ENCODE data around the gene GPR89B. TPM values are rescaled to one million over a fixed set of nuclear protein-coding genes. Genes with fewer than 3 reads are reported as not detected.
"Not testable (repeated sequence)": the region's sequence is repeated elsewhere in the genome, so short reads cannot be mapped to it uniquely, and the experiment has no call there.

GPR89B gene
- polyA plus RNA-seq, 4 donors: 15.8 to 44.0 (median 31.6) TPM

DNA sequence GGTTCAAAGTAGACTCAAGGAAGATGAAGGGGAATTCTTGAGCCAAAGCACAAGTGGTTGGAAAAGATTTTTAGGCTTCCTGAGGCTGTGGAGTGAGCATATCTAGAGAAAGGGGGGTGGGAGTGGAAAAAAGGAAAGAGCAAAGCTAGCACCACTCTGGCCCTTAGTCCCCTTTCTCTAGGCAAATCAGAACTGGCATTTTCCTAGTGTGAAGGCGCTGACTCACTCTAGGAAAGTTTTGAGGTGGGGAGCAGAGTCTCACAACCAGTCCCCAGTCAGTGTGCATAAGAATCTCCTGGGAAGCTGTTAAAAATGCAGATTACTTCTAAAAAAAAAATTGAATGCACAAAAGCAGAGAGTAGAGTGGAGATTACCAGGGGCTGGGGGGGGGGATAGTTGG is 3.4 kb upstream of the GPR89B start:
- H3K4me1 ChIP-seq (ENCODE audit: control insufficient read depth in 3 of 3, insufficient read depth in 2 of 3, low read depth in 1 of 3, low read length in 2 of 3): no peaks in the 10 kb centered on the region
- H3K9me3 ChIP-seq (ENCODE audit: control insufficient read depth in 2 of 2, insufficient read depth in 1 of 2, low read depth in 1 of 2, low read length in 1 of 2): no peaks in the 10 kb centered on the region
- WGBS, 3 donors: 80 to 100% (median 86%) methylated on average over 1 of the region's 1 CpG
- no peak overlapping the region for H3K4me3 ChIP-seq (ENCODE audit: low read depth in 1 of 3, low read length in 3 of 3)
- no peaks in the 10 kb centered on the region for H3K36me3 ChIP-seq (ENCODE audit: control insufficient read depth in 3 of 3, insufficient read depth in 2 of 3, low read depth in 1 of 3, low read length in 3 of 3)
- no peaks in the 10 kb centered on the region for H3K27me3 ChIP-seq (ENCODE audit: control insufficient read depth in 3 of 3, insufficient read depth in 3 of 3, low read length in 3 of 3)
- FAIRE-seq (no peak), DNase-seq (no peak)
- H3K27ac ChIP-seq (ENCODE audit: low read depth in 1 of 3, low read length in 2 of 3): no peak overlapping the region

DNA sequence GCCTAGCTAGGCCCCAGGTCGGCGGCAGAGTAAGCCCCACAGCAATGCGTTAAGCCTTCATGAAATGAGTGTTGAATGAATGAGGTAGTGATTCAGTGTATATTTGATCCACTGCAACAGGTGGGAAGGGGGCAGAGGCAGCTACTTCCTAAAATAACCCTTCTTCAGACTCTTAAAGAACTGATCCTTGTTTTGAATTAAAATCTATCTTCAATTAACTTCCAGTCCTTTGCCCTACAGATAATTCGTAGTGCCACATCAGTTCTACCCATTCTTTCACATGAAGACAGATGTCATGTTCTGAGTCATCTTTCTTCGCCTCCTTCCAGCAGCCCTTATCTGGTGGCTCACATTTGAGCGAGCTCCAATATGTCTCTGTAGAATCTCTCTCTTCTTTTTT is 1.0 kb upstream of the GPR89B start:
- not testable (repeated sequence) for DNase-seq; FAIRE-seq; H3K9me3 ChIP-seq (ENCODE audit: control insufficient read depth in 2 of 2, insufficient read depth in 1 of 2, low read depth in 1 of 2, low read length in 1 of 2)

DNA sequence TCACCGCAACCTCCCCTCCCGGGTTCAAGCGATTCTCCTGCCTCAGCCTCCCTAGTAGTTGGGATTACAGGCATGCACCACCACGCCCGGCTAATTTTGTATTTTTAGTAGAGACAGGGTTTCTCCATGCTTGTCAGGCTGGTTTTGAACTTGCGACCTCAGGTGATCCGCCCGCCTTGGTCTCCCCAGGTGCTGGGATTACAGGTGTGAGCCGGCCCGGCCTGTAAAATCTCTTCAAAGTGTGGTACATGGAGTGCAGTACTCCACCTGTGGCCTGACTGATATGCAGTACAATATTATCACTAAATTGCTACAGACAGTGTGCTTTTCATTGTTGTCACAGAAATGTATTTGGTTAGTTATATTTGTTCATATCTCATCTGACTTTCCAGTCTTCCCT is 531 bp upstream of the GPR89B start:
- H3K27me3 ChIP-seq (ENCODE audit: control insufficient read depth in 3 of 3, insufficient read depth in 3 of 3, low read length in 3 of 3); H3K36me3 ChIP-seq (ENCODE audit: control insufficient read depth in 3 of 3, insufficient read depth in 2 of 3, low read depth in 1 of 3, low read length in 3 of 3); FAIRE-seq; H3K27ac ChIP-seq (ENCODE audit: low read depth in 1 of 3, low read length in 2 of 3); H3K4me1 ChIP-seq (ENCODE audit: control insufficient read depth in 3 of 3, insufficient read depth in 2 of 3, low read depth in 1 of 3, low read length in 2 of 3); H3K4me3 ChIP-seq (ENCODE audit: low read depth in 1 of 3, low read length in 3 of 3); H3K9me3 ChIP-seq (ENCODE audit: control insufficient read depth in 2 of 2, insufficient read depth in 1 of 2, low read depth in 1 of 2, low read length in 1 of 2); DNase-seq: not testable (repeated sequence)
- WGBS, 3 donors: 47 to 65% methylated on average over 2 to 3 of the region's 10 CpGs; no CpG with 5 or more reads in 1 of the 3 donors

More for the DNA sequence above, 1.0 kb upstream of the GPR89B start:
- not testable (repeated sequence) for H3K27ac ChIP-seq (ENCODE audit: low read depth in 1 of 3, low read length in 2 of 3); H3K4me3 ChIP-seq (ENCODE audit: low read depth in 1 of 3, low read length in 3 of 3); H3K36me3 ChIP-seq (ENCODE audit: control insufficient read depth in 3 of 3, insufficient read depth in 2 of 3, low read depth in 1 of 3, low read length in 3 of 3); H3K27me3 ChIP-seq (ENCODE audit: control insufficient read depth in 3 of 3, insufficient read depth in 3 of 3, low read length in 3 of 3); H3K4me1 ChIP-seq (ENCODE audit: control insufficient read depth in 3 of 3, insufficient read depth in 2 of 3, low read depth in 1 of 3, low read length in 2 of 3)
- WGBS, 3 donors: 88 to 93% (median 93%) methylated on average over 2 to 4 of the region's 6 CpGs

DNA sequence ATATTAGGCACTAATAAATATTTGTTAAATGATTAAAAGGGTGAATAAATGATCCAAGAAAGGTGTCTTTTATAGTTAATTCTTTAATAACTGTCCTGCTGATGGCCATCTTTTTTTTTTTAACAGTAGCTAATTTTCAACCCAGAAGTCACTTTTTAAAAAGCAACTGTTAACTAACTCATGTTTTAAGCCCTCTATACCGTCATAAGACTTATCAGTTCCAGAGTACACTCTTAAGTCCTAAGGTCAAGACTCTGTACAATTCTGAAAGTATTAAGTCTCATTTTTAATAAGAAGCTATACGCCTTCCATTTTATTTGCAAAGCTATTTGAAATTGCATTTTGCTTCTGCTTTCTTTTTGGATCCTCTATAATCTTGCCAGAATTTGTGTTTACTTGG is 2.9 kb downstream of the GPR89B start:
- not testable (repeated sequence) for H3K4me1 ChIP-seq (ENCODE audit: control insufficient read depth in 3 of 3, insufficient read depth in 2 of 3, low read depth in 1 of 3, low read length in 2 of 3); H3K9me3 ChIP-seq (ENCODE audit: control insufficient read depth in 2 of 2, insufficient read depth in 1 of 2, low read depth in 1 of 2, low read length in 1 of 2); H3K36me3 ChIP-seq (ENCODE audit: control insufficient read depth in 3 of 3, insufficient read depth in 2 of 3, low read depth in 1 of 3, low read length in 3 of 3); H3K27me3 ChIP-seq (ENCODE audit: control insufficient read depth in 3 of 3, insufficient read depth in 3 of 3, low read length in 3 of 3); H3K4me3 ChIP-seq (ENCODE audit: low read depth in 1 of 3, low read length in 3 of 3)
- peak; percentile 44 to 75 for DNase-seq
- 19 to 69% (median 36%) methylated on average over 2 of the region's 2 CpGs for WGBS, 3 donors
- peak overlapping the region in 1 of 3 donors; percentile 80 for H3K27ac ChIP-seq (ENCODE audit: low read depth in 1 of 3, low read length in 2 of 3)
- peak; percentile 44 for FAIRE-seq

DNA sequence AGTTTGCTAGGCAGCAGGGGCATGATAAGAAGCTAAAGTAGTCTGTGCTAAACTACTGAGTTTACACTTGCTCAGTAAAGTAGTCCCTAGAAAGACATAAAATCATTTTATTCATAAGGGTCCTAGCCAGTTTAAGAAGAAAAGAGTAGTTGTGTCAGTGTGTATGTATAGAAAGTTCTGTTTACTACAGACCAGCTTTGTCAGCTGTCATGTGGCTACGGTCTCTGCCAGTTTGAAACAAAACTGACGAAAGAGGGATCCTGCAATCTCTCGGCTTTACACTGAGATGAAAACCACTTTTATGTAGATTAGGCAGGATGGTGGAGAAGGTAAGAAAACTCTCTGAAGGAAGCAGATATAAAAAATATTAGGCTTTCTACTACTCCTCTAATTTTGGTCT is 7.1 kb downstream of the GPR89B start:
- WGBS, 3 donors: 83 to 99% (median 90%) methylated on average over 3 of the region's 3 CpGs
- H3K4me3 ChIP-seq (ENCODE audit: low read depth in 1 of 3, low read length in 3 of 3); DNase-seq; FAIRE-seq; H3K9me3 ChIP-seq (ENCODE audit: control insufficient read depth in 2 of 2, insufficient read depth in 1 of 2, low read depth in 1 of 2, low read length in 1 of 2); H3K4me1 ChIP-seq (ENCODE audit: control insufficient read depth in 3 of 3, insufficient read depth in 2 of 3, low read depth in 1 of 3, low read length in 2 of 3); H3K36me3 ChIP-seq (ENCODE audit: control insufficient read depth in 3 of 3, insufficient read depth in 2 of 3, low read depth in 1 of 3, low read length in 3 of 3); H3K27ac ChIP-seq (ENCODE audit: low read depth in 1 of 3, low read length in 2 of 3); H3K27me3 ChIP-seq (ENCODE audit: control insufficient read depth in 3 of 3, insufficient read depth in 3 of 3, low read length in 3 of 3): not testable (repeated sequence)

DNA sequence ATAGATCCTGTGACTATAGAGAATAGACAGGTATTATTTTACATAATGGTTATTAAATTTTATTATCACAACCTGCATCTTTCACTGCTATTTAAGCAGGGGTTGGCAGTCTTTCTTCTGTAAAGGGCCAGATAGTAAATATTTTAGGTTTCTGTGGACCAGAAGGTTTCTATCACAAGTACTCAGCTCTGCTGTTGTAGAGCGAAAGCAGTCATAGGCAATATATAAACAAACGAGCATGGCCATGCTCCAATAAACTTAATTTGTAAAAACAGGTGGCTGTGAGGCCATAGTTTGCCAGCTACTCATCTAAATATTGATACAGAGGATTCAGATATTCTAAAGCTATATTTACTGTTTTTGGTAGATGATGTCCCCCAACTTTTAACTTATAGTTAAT is 12.2 kb downstream of the GPR89B start:
- not testable (repeated sequence) for FAIRE-seq
- 68 to 82% (median 76%) methylated on average over 2 of the region's 2 CpGs for WGBS, 3 donors

DNA sequence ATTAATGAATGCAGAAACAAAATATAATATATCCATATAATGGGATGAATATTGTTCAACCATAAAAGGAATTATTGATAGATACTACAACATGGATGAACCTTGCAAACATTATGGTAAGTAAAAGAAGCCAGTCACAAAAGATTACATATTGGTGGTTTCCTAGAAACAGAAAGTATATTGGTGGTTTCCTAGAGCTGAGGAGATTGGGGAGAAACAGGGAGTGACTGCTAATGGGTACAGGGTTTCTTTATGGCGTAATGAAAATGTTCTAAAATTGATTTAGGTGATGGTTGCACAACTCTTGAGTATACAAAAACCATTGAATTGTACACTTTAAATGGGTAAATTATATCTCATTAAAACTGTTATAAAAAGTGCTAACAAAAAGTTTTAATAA is 14.3 kb downstream of the GPR89B start:
- not testable (repeated sequence) for H3K4me3 ChIP-seq (ENCODE audit: low read depth in 1 of 3, low read length in 3 of 3); H3K9me3 ChIP-seq (ENCODE audit: control insufficient read depth in 2 of 2, insufficient read depth in 1 of 2, low read depth in 1 of 2, low read length in 1 of 2); FAIRE-seq; DNase-seq; H3K27me3 ChIP-seq (ENCODE audit: control insufficient read depth in 3 of 3, insufficient read depth in 3 of 3, low read length in 3 of 3); H3K27ac ChIP-seq (ENCODE audit: low read depth in 1 of 3, low read length in 2 of 3); H3K4me1 ChIP-seq (ENCODE audit: control insufficient read depth in 3 of 3, insufficient read depth in 2 of 3, low read depth in 1 of 3, low read length in 2 of 3); H3K36me3 ChIP-seq (ENCODE audit: control insufficient read depth in 3 of 3, insufficient read depth in 2 of 3, low read depth in 1 of 3, low read length in 3 of 3)
- WGBS, 3 donors: no CpG with 5 or more reads among the region's 1 CpG

More for the DNA sequence above, 12.2 kb downstream of the GPR89B start:
- H3K36me3 ChIP-seq (ENCODE audit: control insufficient read depth in 3 of 3, insufficient read depth in 2 of 3, low read depth in 1 of 3, low read length in 3 of 3); H3K9me3 ChIP-seq (ENCODE audit: control insufficient read depth in 2 of 2, insufficient read depth in 1 of 2, low read depth in 1 of 2, low read length in 1 of 2); DNase-seq; H3K27ac ChIP-seq (ENCODE audit: low read depth in 1 of 3, low read length in 2 of 3); H3K27me3 ChIP-seq (ENCODE audit: control insufficient read depth in 3 of 3, insufficient read depth in 3 of 3, low read length in 3 of 3); H3K4me3 ChIP-seq (ENCODE audit: low read depth in 1 of 3, low read length in 3 of 3); H3K4me1 ChIP-seq (ENCODE audit: control insufficient read depth in 3 of 3, insufficient read depth in 2 of 3, low read depth in 1 of 3, low read length in 2 of 3): not testable (repeated sequence)

DNA sequence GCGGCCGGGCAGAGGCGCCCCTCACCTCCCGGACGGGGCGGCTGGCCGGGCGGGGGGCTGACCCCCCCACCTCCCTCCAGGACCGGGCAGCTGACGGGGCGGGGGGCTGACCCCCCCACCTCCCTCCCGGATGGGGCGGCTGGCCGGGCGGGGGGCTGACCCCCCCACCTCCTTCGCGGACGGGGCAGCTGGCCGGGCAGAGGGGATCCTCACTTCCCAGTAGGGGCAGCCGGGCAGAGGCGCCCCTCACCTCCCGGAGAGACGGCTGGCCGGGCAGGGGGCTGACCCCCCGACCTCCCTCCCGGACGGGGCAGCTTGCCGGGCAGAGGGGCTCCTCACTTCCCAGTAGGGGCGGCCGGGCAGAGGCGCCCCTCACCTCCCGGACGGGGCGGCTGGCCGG is 21.3 kb downstream of the GPR89B start:
- not testable (repeated sequence) for DNase-seq; H3K4me1 ChIP-seq (ENCODE audit: control insufficient read depth in 3 of 3, insufficient read depth in 2 of 3, low read depth in 1 of 3, low read length in 2 of 3); H3K9me3 ChIP-seq (ENCODE audit: control insufficient read depth in 2 of 2, insufficient read depth in 1 of 2, low read depth in 1 of 2, low read length in 1 of 2); H3K4me3 ChIP-seq (ENCODE audit: low read depth in 1 of 3, low read length in 3 of 3); FAIRE-seq; H3K36me3 ChIP-seq (ENCODE audit: control insufficient read depth in 3 of 3, insufficient read depth in 2 of 3, low read depth in 1 of 3, low read length in 3 of 3); H3K27ac ChIP-seq (ENCODE audit: low read depth in 1 of 3, low read length in 2 of 3); H3K27me3 ChIP-seq (ENCODE audit: control insufficient read depth in 3 of 3, insufficient read depth in 3 of 3, low read length in 3 of 3)
- WGBS, 3 donors: 93 to 98% (median 96%) methylated on average over 8 to 33 of the region's 35 CpGs

DNA sequence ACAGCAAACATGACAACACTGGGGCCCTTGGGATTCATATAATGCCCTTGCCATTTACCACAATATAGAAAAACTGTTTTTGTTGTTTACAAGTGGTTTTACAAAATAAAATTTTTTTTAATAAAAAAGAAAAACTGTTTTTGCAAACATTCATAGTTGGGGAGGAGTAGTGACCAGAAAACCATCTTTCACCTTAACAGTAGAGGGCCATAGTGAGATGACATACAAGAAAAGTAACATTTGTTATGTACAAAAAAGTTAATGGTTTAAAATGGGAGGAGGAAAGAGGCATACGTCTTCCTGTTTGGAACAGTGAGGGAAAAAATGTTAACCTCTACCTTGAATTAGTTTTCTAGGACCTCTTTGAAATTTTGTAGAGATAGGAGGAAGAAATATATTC is 30.7 kb downstream of the GPR89B start:
- FAIRE-seq; H3K9me3 ChIP-seq (ENCODE audit: control insufficient read depth in 2 of 2, insufficient read depth in 1 of 2, low read depth in 1 of 2, low read length in 1 of 2); H3K4me3 ChIP-seq (ENCODE audit: low read depth in 1 of 3, low read length in 3 of 3); H3K27me3 ChIP-seq (ENCODE audit: control insufficient read depth in 3 of 3, insufficient read depth in 3 of 3, low read length in 3 of 3); H3K27ac ChIP-seq (ENCODE audit: low read depth in 1 of 3, low read length in 2 of 3); DNase-seq; H3K36me3 ChIP-seq (ENCODE audit: control insufficient read depth in 3 of 3, insufficient read depth in 2 of 3, low read depth in 1 of 3, low read length in 3 of 3); H3K4me1 ChIP-seq (ENCODE audit: control insufficient read depth in 3 of 3, insufficient read depth in 2 of 3, low read depth in 1 of 3, low read length in 2 of 3): not testable (repeated sequence)
- WGBS, 3 donors: 43 to 59% (median 58%) methylated on average over 1 of the region's 1 CpG
